SIG-M5 treated with dmso at 0.1 percent for 504 hours (cell line): Measurements from ENCODE around the gene GABRB1.

Experiments
- DNase-seq: peaks from one replicate; lab custom pipeline; 2025; ENCODE audit not compliant: unreplicated experiment; lab: John Stamatoyannopoulos, UW

GABRB1 gene

GRCh38 chr4:47045261-47045660 is 13.9 kb downstream of the GABRB1 start:
- no peak for DNase-seq

DNA sequence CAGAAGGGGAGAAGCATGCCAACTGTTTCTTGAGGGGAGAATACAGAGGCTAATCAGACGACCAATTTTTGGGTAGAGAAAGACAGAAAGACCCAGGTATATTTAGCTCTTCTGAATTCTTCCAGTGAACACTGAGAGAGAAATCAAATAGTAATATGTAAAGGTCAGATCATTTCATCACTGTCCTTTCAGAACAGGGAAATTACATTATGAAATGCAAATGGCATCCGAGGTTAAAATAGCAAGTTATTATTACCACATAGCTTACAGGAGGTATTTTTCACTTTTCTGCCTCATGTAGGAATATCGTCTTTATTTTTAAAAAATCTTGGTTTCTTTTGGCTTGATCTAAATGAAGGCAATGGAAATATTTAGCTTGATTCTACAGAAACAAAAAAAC is 18.0 kb downstream of the GABRB1 start:
- DNase-seq, result no peak

GRCh38 chr4:47050761-47051725 is 19.7 kb downstream of the GABRB1 start:
- DNase-seq, result no peak

DNA sequence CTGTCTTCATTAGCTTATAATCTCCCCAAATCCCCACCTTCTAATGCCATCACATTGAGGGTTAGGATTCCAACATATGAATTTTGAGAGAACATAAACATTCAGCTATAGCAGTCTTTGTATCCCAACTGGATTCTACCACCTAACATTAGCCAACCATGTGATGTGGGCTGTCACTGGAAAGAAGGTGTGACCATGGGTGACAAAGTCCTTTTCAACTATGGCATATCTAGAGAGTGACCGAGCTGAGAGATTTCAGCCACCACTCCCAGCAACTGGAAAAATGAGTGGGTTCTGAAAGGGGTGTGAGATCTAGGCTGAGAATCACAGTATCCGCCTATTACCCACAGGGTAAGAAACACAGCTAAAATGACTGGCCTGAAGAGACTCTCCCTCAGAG is 22.1 kb downstream of the GABRB1 start:
- no peak for DNase-seq

GRCh38 chr4:47054130-47054529 is 22.8 kb downstream of the GABRB1 start:
- DNase-seq, result no peak

DNA sequence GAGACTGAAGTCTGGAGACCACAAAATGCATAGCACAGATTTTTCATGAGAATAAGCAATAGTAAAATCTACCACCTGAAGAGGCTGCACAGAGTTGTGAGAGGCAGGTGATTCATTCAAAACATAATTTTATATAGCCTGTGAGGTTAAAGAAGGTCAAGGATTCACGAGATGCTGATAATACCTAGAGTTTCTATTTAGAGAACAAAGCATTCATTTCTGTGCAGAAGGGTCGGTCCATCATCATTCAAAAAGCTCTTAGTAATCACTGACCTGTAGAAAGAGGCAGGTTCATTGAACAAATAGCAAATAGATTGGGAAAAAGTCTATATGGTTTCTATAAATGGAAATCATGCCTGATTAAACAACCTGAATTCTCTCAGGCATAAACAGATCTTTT is 26.6 kb downstream of the GABRB1 start:
- no peak for DNase-seq

GRCh38 chr4:47060561-47060960 is 29.2 kb downstream of the GABRB1 start:
- DNase-seq, result no peak

DNA sequence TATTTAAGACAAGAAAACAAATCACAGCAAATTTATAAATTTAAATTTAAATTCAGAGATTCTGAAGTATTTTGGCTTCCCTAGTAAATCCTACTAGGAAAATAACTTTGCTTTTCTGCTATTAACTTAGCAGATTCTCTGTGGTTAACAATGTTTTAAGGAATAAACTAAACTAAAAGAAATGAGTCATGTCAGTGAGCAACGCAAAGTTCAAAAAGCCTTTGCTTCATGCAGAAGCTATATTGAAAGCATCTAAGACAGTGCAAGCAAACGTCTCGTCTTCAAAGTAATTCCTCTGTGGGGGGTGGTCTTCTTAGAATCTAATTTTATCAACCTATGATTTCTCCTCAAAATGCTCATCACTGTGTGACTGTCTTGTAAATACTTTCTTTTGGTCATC is 30.1 kb downstream of the GABRB1 start:
- DNase-seq, result no peak

DNA sequence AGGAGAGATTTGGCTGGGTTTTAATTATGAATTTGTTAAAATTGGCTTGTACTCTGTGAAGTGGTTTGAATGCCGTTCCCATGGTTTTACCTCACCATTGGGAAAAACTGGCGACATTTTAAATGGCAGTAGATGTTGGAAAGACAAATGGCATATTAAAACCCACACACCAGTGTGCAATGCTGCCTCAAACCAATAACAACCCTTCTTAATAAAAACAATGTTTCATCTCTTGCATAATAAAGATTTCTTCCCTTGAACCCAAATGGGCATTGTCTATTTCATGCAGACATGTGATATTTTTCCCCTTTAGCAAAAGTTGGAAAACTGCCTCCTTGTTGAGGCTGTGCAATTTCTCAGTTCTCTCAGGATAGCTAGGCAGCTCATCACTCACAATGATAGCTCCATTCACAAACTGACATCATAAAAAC is 33.7 kb downstream of the GABRB1 start:
- DNase-seq, result no peak

- no peak for DNase-seq
These were observed 37.6 kb downstream of the GABRB1 start for GRCh38 chr4:47068986-47069385.

GRCh38 chr4:47071901-47072341 is 40.6 kb downstream of the GABRB1 start:
- DNase-seq, result no peak

DNA sequence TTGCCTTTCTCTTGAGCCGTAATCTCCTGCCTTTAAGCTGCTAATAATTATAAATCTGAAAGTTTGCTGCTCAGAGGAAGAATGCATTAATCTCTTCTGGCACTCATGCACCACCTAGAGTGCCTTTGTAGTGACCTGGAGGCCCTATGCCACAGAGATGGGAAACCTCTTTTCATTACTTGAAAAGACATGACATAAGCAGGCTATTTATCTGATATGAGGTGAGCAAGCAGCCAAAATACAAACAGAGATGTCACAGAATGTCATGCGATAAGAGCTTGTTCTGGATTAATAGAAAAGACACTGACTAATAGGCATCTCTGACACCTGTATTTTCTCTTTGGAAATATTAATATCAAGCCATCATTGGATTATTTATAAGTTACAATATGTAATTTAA is 42.3 kb downstream of the GABRB1 start:
- DNase-seq, result no peak

DNA sequence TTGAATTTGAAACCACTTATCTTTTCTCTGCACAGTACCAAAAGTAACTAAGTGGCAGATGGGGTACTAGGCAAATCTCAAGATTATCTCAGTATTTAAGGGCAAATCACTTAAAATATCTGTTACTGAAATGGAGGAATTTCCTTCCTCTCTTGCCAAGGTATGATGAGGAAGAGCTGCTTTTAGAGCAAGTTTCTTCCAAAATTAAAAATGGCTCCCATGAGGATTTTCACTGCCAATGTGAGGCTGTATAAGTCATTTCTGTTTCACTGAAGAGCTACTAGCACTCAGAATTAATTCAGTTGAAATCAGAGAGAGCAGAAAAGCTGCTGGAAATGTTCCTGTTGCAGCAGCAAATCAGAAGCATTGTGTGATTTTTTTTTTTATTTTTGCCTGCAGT is 43.4 kb downstream of the GABRB1 start:
- no peak for DNase-seq

DNA sequence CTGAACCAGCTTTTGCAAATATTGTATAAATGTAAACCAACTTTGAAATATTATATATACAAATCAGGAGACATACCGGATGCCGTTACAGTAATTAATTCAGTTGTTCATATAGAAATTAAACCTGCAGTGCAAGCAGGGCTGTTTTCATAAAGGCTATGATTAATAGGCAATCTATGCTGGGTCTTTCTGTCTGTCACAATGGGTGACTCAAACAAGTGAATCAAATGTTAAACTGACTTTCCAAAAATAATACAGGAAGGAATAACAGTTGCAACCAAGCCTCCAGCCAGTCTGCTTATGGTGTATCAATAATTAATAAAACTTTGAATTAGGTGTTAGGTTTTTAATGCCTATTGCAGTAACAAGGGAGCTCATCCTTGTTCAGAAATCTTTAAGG is 43.9 kb downstream of the GABRB1 start:
- DNase-seq, result no peak

- no peak for DNase-seq
These were observed 44.6 kb downstream of the GABRB1 start for GRCh38 chr4:47075919-47076318.

- no peak for DNase-seq
These were observed 52.7 kb downstream of the GABRB1 start for GRCh38 chr4:47084111-47084510.

DNA sequence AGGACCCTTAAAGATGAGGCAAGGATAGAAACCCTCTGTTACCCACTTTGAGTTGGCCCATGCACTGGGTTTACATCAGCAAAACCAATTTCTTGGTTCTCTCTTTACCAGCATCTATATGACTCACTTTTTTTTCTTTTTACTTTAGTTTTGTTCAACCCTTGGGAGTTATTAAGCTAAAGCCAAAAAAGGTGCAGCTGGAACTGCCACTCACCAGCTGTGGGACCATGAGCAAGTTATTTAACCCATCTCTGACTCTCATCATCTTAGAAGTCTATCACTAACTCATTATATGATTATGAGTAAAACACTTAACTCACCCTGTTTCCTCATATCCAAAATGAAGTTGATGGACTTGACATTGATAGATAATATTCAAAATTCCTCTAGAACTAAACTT is 53.4 kb downstream of the GABRB1 start:
- DNase-seq, result no peak

- DNase-seq, result no peak
These were observed 56.9 kb downstream of the GABRB1 start for GRCh38 chr4:47088298-47088697.

GRCh38 chr4:47095884-47096283 is 64.5 kb downstream of the GABRB1 start:
- no peak for DNase-seq

- DNase-seq, result no peak
These were observed 70.1 kb downstream of the GABRB1 start for GRCh38 chr4:47101453-47101852.

DNA sequence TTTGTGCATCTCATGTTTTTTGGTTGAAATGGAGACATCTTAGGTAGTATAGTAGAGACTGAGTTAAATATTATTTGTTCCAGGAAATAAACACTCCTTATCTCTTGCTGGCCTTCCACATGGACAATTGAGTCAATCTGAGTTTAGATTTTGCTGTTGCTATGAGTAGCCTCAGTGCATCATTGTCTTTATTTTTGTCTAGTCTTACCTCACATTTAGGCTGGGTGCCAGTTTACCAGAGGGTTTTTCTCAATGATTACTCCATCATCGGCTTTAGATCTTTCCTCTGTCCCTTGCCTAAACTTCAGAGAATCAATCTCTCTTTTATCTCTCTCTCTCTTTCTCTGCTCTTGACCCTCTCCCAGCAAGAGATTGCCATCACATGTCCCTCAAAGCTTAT is 73.6 kb downstream of the GABRB1 start:
- no peak for DNase-seq

- no peak for DNase-seq
These were observed 75.2 kb downstream of the GABRB1 start for GRCh38 chr4:47106561-47106960.

DNA sequence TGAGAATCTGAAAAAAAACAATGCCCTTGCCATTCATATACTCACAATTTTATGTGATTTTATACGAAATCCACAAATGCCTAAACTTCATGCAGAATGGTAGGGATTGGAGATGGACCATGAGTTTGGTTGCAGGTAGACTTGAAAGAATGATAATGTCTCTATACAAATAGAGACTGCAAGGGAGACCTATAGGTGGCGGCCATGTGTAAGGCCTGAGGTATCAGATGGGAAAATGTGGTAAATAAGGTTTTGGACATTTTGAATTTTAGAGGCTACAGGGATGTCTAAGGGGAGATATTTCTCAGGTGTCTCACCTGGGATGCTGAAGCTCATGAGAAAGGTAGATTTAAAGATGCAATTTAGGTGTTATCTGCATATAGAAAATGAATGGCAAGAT is 78.0 kb downstream of the GABRB1 start:
- no peak for DNase-seq
